ENCODE results near the gene CBLB. TPM values are rescaled to one million over a fixed set of nuclear protein-coding genes. Genes with fewer than 3 reads are reported as not detected.

Gene CBLB
- total RNA-seq, 1 donor from 2014 or later, result 5.9 TPM

DNA sequence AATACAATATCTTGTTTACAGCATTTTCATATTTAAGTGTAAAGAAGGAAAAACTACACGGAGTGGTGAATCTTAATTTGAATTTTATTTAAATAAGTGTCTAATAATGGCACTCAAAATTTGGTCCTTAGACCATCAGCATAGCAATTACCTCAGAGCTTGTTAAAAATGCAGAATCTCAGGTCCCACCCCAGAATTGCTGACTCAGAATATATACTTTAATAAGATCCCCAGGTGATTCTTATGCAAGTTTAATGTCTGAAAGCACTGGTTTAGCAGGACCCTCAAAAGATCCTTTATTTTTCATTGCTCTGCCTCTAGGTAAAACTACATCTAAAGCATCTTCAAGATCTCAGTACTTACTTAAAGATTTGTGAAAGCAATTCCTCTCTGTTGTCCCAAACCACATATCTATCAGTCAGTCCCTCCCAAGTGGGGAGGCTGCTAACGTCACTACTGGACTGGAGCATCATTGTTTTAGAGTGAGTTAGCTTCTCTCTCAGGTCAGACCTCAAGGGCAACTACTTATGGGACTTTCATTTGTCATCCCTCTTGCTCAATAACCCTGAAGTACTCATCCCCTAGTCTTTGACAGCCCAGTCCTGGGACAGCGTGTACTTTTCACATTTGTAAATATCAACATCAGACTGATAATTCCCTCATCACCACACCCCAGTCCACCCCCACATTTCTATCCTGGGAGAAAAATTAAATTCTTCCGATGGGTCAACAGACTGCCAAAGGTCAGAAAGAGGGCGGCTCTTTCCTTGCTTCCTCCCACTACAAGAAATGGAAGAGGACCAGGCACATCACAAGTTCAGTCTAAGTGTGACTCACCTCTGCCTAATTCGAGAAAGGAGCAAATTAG, 76.7 kb downstream of the CBLB start:
- no peak overlapping the region for H3K4me3 ChIP-seq (ENCODE audit: low read depth, low read length)
- no peak for DNase-seq (ENCODE audit: low read depth)
- TF ChIP-seq, protein P1, sequence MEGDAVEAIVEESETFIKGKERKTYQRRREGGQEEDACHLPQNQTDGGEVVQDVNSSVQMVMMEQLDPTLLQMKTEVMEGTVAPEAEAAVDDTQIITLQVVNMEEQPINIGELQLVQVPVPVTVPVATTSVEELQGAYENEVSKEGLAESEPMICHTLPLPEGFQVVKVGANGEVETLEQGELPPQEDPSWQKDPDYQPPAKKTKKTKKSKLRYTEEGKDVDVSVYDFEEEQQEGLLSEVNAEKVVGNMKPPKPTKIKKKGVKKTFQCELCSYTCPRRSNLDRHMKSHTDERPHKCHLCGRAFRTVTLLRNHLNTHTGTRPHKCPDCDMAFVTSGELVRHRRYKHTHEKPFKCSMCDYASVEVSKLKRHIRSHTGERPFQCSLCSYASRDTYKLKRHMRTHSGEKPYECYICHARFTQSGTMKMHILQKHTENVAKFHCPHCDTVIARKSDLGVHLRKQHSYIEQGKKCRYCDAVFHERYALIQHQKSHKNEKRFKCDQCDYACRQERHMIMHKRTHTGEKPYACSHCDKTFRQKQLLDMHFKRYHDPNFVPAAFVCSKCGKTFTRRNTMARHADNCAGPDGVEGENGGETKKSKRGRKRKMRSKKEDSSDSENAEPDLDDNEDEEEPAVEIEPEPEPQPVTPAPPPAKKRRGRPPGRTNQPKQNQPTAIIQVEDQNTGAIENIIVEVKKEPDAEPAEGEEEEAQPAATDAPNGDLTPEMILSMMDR (conservative IDR thresholded peaks at IDR 0.05; ENCODE audit: low read depth, low read length), result no peak

DNA sequence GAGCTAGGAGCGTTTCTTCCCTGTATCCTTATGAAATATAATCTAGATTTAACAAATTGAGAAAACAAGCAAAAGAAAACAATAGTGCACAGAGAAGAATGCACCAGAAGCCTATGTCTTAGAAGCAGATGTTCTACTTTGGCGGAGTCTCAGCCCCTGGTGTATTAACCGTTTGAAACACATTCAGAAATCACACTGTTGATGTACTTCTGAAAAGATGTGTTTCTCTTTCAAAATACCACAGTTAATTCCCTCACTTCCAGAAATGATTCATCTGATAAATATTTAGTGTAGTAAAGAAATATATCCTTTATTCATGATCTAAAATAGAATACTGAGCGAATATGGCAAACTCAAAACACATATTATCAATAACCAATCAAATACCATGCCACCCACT, 77.7 kb downstream of the CBLB start:
- H3K4me3 ChIP-seq (ENCODE audit: low read depth, low read length), result no peak overlapping the region
- no peak for DNase-seq (ENCODE audit: low read depth)
- TF ChIP-seq, protein P1 (conservative IDR thresholded peaks at IDR 0.05; ENCODE audit: low read depth, low read length), result no peak

DNA sequence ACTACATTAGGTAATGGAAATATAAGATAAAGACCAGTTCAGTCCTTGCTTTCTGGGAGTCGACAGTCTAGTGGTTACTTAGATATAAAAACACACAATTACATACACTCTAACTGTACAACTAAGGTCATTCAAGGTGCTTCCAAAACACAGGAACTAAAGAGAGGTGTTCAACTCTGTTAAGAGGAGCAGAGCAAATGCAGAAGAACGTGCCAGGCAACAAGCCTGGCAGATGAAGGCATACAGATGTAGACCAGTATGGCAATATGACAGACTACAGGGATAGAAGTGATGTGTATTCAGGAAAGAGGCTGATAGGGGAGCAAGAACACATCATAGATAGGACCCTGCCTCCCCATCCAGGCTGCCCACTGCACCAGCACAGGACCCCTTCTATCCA, 78.3 kb downstream of the CBLB start:
- no peak overlapping the region for H3K4me3 ChIP-seq (ENCODE audit: low read depth, low read length)
- no peak for DNase-seq (ENCODE audit: low read depth)
- TF ChIP-seq, protein P1 (conservative IDR thresholded peaks at IDR 0.05; ENCODE audit: low read depth, low read length), result no peak

DNA sequence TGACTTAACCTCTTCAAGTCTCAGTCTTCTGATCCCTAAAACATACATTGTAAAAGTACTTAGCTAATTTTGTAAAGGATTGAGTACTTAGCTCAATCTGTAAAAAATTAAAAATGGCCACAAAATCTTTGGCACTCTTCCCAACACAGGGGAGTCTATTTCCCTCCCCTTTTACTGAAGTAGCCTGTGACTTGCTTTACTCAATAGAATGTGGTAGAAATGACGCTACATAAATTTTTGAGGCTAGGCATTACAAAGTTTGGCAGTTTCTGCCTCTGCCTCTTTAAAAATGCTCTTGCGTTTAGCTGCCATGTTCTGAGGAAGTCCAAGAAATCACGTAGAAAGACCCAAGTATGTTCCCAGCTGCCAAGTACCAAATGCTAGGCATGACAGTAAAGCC, 80.2 kb downstream of the CBLB start:
- TF ChIP-seq, protein P1 (conservative IDR thresholded peaks at IDR 0.05; ENCODE audit: low read depth, low read length), result no peak
- H3K4me3 ChIP-seq (ENCODE audit: low read depth, low read length), result no peak overlapping the region
- DNase-seq (ENCODE audit: low read depth), result no peak

DNA sequence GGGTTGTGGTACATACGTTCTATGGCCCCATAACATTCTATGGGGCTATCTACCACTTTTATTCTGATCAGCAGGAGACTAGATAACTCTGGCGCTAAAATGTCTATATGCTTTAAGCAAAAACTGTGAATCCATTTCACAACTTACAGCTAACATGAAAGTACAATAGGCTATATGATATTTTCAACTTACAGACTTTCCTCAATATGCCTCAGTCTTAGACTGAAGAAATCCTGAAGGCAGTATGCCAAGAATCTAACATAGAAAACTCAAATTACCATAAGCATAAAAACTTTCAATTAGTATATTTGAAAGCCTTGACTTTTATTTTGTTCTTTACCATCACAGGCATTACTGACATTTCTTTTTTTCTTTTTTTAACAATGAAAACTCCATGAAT, 81.4 kb downstream of the CBLB start:
- TF ChIP-seq, protein P1 (conservative IDR thresholded peaks at IDR 0.05; ENCODE audit: low read depth, low read length), result no peak
- no peak overlapping the region for H3K4me3 ChIP-seq (ENCODE audit: low read depth, low read length)
- DNase-seq (ENCODE audit: low read depth), result no peak

DNA sequence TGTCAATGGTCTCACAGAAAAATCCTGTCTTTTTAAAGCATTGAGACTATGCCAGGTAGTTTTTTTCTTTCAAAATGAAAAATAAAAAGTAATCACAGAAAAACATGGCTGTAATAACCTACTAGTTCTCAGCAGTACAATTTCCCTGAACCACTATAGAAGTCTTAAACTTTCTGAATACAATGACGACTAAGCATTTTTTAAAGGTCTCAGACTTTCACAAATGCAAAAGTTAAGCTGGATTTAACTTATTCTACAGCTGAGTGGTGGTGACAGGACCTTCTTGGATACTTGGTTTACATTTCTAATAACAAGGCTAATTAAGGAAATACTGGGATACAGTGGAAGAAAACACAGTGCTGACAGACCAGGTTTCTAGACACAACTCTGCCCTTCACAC, 81.8 kb downstream of the CBLB start:
- H3K4me3 ChIP-seq (ENCODE audit: low read depth, low read length), result no peak overlapping the region
- no peak for DNase-seq (ENCODE audit: low read depth)
- TF ChIP-seq, protein P1 (conservative IDR thresholded peaks at IDR 0.05; ENCODE audit: low read depth, low read length), result no peak

DNA sequence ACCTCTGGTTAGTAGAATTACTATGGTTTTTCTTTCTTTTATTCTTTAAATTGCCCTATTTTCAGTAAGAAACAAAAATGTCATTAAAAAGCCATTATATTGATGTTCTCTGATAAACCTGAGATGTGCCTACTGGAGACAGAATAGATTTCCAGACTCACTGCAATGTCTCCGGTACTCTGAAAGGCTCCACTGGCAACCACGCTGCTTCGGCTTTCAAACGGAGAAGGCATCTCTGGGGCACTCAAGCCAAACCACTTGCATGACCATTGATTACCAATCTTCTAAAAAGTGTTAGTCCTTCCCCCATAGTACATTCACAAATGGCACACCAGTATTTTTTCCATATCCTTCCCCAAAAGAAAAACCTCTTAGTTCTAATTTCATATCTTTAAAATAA, 82.6 kb downstream of the CBLB start:
- no peak overlapping the region for H3K4me3 ChIP-seq (ENCODE audit: low read depth, low read length)
- TF ChIP-seq, protein P1 (conservative IDR thresholded peaks at IDR 0.05; ENCODE audit: low read depth, low read length), result no peak
- no peak for DNase-seq (ENCODE audit: low read depth)
